CD4-positive, alpha-beta T cell (primary cell): Measurements from ENCODE around the gene TMPRSS3. TPM values are rescaled to one million over a fixed set of nuclear protein-coding genes. Genes with fewer than 3 reads are reported as not detected.
A peak's percentile ranks its signal among the peaks of the same experiment; 100 is the strongest.

Experiments
- ATAC-seq: fragments of 200-7000 bp; cut with Tn5 transposase; one replicate; pipeline ENCODE4 v1.10.0; 2022; ENCODE audit warnings: mild to moderate bottlenecking; ENCODE audit not compliant: poor library complexity
- CTCF ChIA-PET: fragments of 350-600 bp; sonication (Branson Sonifier 250); formaldehyde crosslinking; loops from one replicate; lab custom pipeline; 2021; ENCODE audit warnings: antibody characterized with exemption, inconsistent platforms; lab: Charles Lee
- POLR2A ChIA-PET: fragments of 350-600 bp; sonication (Branson Sonifier 250); formaldehyde crosslinking; loops from one replicate; lab custom pipeline; 2021; ENCODE audit warnings: antibody characterized with exemption, inconsistent platforms; lab: Charles Lee
- DNase-seq, 14 experiments: peaks; one replicate each; pipeline ENCODE4 v3.0.0-alpha.2; 2013 to 2020; ENCODE audit warnings: mixed read lengths in 2 of 14
- H3K27ac ChIP-seq, 2 donors: one replicate each; pipeline versions ENCODE4 v1.5.1 to v1.7.0; 2013; ENCODE audit warnings: low read length in 2 of 2, low read depth in 1 of 2, mild to moderate bottlenecking in 1 of 2
- H3K27me3 ChIP-seq, 2 experiments: 1 replicate in 1 of 2; 2 replicates in 1 of 2; pipeline versions ENCODE4 v1.6.1 to v1.7.0; 2013; ENCODE audit warnings: low read length in 2 of 2, control low read depth in 1 of 2, mild to moderate bottlenecking in 1 of 2, moderate library complexity in 1 of 2; ENCODE audit not compliant: insufficient read depth in 2 of 2, control insufficient read depth in 1 of 2
- H3K36me3 ChIP-seq: one replicate; pipeline ENCODE4 v1.6.1; 2013; ENCODE audit warnings: low read length, control low read depth; ENCODE audit not compliant: insufficient read depth
- H3K4me1 ChIP-seq: one replicate; pipeline ENCODE4 v1.6.1; 2013; ENCODE audit warnings: low read length, control low read depth; ENCODE audit not compliant: insufficient read depth
- H3K4me3 ChIP-seq: one replicate; pipeline ENCODE4 v1.5.1; 2013; ENCODE audit warnings: mild to moderate bottlenecking, low read length, moderate library complexity
- H3K9me3 ChIP-seq, 2 experiments: 1 replicate in 1 of 2; 2 replicates in 1 of 2; pipeline versions ENCODE4 v1.6.1 to v1.7.0; 2013; ENCODE audit warnings: low read length in 2 of 2, mild to moderate bottlenecking in 2 of 2, control low read depth in 1 of 2, moderate library complexity in 1 of 2; ENCODE audit not compliant: control insufficient read depth in 1 of 2, insufficient read depth in 1 of 2
- H3K27ac Mint-ChIP-seq: one replicate; pipeline ENCODE4 v1.8.0; 2020; ENCODE audit warnings: mixed read lengths
- H3K27me3 Mint-ChIP-seq: one replicate; pipeline ENCODE4 v1.8.0; 2021; ENCODE audit warnings: mixed read lengths
- H3K36me3 Mint-ChIP-seq: one replicate; pipeline ENCODE4 v1.8.0; 2021; ENCODE audit warnings: low read depth, mixed read lengths
- H3K4me1 Mint-ChIP-seq: one replicate; pipeline ENCODE4 v1.8.0; 2021; ENCODE audit warnings: low read depth, mixed read lengths
- H3K4me3 Mint-ChIP-seq: one replicate; pipeline ENCODE4 v1.8.0; 2020; ENCODE audit warnings: mild to moderate bottlenecking, mixed read lengths
- H3K9me3 Mint-ChIP-seq: one replicate; pipeline ENCODE4 v1.8.0; 2020; ENCODE audit warnings: mixed read lengths
- intact Hi-C, 2 experiments: fragments of 100-400 bp; cut with DNase I in 1 of 2; cut with micrococcal nuclease in 1 of 2; formaldehyde crosslinking; loops; one replicate each; pipeline versions ENCODE4 v1.15.1 to v1.9.0; 2023 to 2025; cut with DNase I, micrococcal nuclease
- total RNA-seq, 174 experiments: library from RNA in 2 of 174; stranded (reverse) in 2 of 174; gene quantifications; one replicate each; pipeline ENCODE4 v1.2.3 and lab custom pipeline; 2021 to 2026
- TF ChIP-seq, protein P1 (sequence below): fragments of 200-600 bp; IDR thresholded peaks from one replicate; pipeline ENCODE4 v1.8.0; 2022; ENCODE audit warnings: antibody characterized with exemption, mild to moderate bottlenecking

The TMPRSS3 gene
- total RNA-seq, 2 experiments from 2014 or later = 1.5 TPM

DNA sequence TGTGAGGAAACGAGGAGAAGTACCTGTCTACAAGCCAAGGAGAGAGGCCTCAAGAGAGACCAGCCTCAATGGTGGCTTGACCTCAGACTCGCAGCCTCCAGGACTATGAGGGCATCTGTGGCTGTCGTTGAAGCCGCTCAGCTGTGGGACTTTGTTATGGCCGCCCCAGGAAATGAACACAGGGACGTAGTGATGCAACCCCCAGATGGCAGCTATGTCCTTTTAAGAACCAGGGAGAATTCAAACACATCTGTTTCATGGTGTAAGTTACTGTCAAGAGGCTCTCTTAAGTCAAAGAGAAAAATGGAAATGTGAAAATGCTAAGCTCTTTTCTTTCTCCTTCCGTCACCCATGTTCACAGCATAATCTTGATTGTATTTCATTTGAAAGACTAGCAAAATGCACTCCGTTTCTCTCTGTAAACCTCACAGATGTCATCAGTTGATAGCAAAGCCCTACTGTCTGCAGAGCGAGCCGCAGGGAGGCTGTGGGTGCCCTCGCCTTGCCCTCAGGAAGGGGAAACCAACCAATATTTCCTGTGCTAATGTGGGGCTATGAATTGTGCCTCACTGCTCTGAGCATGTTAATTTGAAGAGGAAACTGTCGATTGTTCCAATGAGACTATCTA lies 29.2 kb upstream of the TMPRSS3 start:
- Histone ChIP-seq H3K4me3 (peak overlapping the region; percentile 13), H3K27ac (peak overlapping the region; percentile 78 to 90)

DNA sequence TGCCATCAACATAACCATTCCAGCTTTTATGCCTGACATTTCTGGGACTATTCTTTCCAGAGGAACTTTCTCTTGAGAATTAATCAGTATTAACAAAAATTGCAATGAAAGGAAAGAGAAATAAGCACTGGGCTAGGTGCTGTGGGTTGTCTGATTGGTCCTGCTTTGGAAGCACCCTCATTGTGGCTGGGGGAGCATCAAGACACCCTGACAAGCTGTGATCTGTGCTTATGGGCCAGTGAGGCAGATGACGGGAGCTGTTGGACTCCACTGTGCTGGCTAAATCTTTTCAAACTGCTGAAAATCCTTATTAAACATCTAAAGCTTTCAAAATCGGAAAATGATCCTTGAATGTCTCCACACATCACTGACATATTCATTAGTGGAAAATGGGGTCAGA lies 27.8 kb upstream of the TMPRSS3 start:
- Histone ChIP-seq H3K4me1 (peaks cover 80% of the 10 kb centered on the region), H3K27me3 (no peaks in the 10 kb centered on the region), H3K36me3 (peaks cover 74% of the 10 kb centered on the region), H3K27ac (peak overlapping the region; percentile 78 to 90), H3K4me3 (no peak overlapping the region), H3K9me3 (no peaks in the 10 kb centered on the region)
- TF ChIP-seq, protein P1, sequence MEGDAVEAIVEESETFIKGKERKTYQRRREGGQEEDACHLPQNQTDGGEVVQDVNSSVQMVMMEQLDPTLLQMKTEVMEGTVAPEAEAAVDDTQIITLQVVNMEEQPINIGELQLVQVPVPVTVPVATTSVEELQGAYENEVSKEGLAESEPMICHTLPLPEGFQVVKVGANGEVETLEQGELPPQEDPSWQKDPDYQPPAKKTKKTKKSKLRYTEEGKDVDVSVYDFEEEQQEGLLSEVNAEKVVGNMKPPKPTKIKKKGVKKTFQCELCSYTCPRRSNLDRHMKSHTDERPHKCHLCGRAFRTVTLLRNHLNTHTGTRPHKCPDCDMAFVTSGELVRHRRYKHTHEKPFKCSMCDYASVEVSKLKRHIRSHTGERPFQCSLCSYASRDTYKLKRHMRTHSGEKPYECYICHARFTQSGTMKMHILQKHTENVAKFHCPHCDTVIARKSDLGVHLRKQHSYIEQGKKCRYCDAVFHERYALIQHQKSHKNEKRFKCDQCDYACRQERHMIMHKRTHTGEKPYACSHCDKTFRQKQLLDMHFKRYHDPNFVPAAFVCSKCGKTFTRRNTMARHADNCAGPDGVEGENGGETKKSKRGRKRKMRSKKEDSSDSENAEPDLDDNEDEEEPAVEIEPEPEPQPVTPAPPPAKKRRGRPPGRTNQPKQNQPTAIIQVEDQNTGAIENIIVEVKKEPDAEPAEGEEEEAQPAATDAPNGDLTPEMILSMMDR = no peak
- Mint-ChIP-seq H3K4me3 (peak overlapping the region; percentile 47), H3K27me3 (no peaks in the 10 kb centered on the region), H3K9me3 (no peaks in the 10 kb centered on the region), H3K36me3 (peaks cover 33% of the 10 kb centered on the region), H3K27ac (peak overlapping the region; percentile 85), H3K4me1 (peaks cover 87% of the 10 kb centered on the region)
- intact Hi-C loops = loop anchor here (2.0 to 10.0 kb wide), 2 partner anchors 17 to 49 kb away; no protein-coding TSS in a partner anchor
- POLR2A ChIA-PET = interaction anchor here (0.8 to 12.8 kb wide), 8 partner anchors 10 to 90 kb away, joined by 3 to 208 read pairs (median 6); partner anchors contain the start of gene UBASH3A
- DNase-seq = no peak
- CTCF ChIA-PET = interaction anchor here (1.4 to 2.1 kb wide), 2 partner anchors 15 to 26 kb away, joined by 3 to 8 read pairs; no protein-coding TSS in a partner anchor
- no peak for ATAC-seq

More for the DNA sequence above, 29.2 kb upstream of the TMPRSS3 start:
- CTCF ChIA-PET = interaction anchor here (0.8 to 2.6 kb wide), 8 partner anchors 8 to 116 kb away, joined by 3 to 9 read pairs (median 4); partner anchors contain the start of gene UBASH3A
- Mint-ChIP-seq H3K27me3 (no peaks in the 10 kb centered on the region), H3K4me3 (peak overlapping the region; percentile 59), H3K4me1 (peaks cover 79% of the 10 kb centered on the region), H3K27ac (peak overlapping the region; percentile 85), H3K9me3 (no peaks in the 10 kb centered on the region), H3K36me3 (peaks cover 47% of the 10 kb centered on the region)
- POLR2A ChIA-PET = interaction anchor here (0.5 to 12.8 kb wide), 18 partner anchors 9 to 515 kb away, joined by 3 to 208 read pairs (median 4); partner anchors contain the start of gene UBASH3A
- Histone ChIP-seq H3K36me3 (peaks cover 74% of the 10 kb centered on the region), H3K9me3 (no peaks in the 10 kb centered on the region), H3K4me1 (peaks cover 83% of the 10 kb centered on the region), H3K27me3 (no peaks in the 10 kb centered on the region)
- TF ChIP-seq, protein P1 = no peak
- ATAC-seq (peak; percentile 86), DNase-seq (peak; percentile 63 to 92 (median 76))
- intact Hi-C loops = loop anchor here (1.0 to 10.0 kb wide), 7 partner anchors 10 to 87 kb away; partner anchors contain the start of gene RSPH1 (in 2 of the 2)

DNA sequence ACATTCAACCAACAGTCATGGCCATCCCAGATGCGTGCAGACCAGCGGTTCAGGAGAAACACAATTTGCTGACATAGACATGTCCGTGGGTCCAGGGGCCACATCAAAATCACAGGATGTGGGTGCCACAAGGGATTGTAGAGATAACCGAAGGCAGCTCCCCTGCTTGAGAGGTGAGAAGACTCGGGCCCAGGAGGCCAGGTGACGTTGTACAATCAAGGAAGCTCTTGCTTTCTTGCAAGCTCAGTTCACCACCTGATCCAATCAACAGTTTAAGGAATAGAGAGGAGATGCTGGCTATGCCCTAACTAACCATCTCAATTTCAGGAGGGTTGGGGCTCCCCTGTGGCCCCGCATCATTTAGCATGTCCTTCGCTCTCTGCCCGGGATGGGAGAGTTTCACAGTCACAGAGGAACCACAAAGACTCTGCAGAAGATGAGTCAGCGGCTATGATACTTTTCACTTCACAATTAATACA lies 27.4 kb upstream of the TMPRSS3 start:
- Mint-ChIP-seq H3K27ac (peak overlapping the region; percentile 85), H3K27me3 (no peaks in the 10 kb centered on the region), H3K36me3 (peaks cover 30% of the 10 kb centered on the region), H3K4me1 (peaks cover 89% of the 10 kb centered on the region), H3K9me3 (no peaks in the 10 kb centered on the region), H3K4me3 (peak overlapping the region; percentile 47)
- H3K4me1 ChIP-seq = peaks cover 76% of the 10 kb centered on the region
- H3K27ac ChIP-seq = peak overlapping the region; percentile 78 to 90
- intact Hi-C loops = loop anchor here in 1 of 2 experiments (10.0 kb wide), 1 partner anchor 48 kb away; no protein-coding TSS in a partner anchor
- TF ChIP-seq, protein P1 = no peak
- no peaks in the 10 kb centered on the region for H3K9me3 ChIP-seq
- POLR2A ChIA-PET = interaction anchor here (0.7 to 12.8 kb wide), 11 partner anchors 9 to 38 kb away, joined by 3 to 208 read pairs (median 5); partner anchors contain the start of gene UBASH3A
- ATAC-seq (peak; percentile 39), DNase-seq (peak in 8 of 14 experiments; percentile 33 to 75 (median 53))
- CTCF ChIA-PET = interaction anchor here (1.4 to 2.1 kb wide), 2 partner anchors 14 to 27 kb away, joined by 3 to 8 read pairs; no protein-coding TSS in a partner anchor
- H3K36me3 ChIP-seq = peaks cover 74% of the 10 kb centered on the region
- no peak overlapping the region for H3K4me3 ChIP-seq
- no peaks in the 10 kb centered on the region for H3K27me3 ChIP-seq
